Left forelimb (tissue), 1 donor: ENCODE results near the gene OGFR.

Source experiments
- DNase-seq: peaks from one replicate; pipeline ENCODE4 v3.0.0-alpha.2; 2018; ENCODE audit warnings: low spot score

The OGFR gene

DNA sequence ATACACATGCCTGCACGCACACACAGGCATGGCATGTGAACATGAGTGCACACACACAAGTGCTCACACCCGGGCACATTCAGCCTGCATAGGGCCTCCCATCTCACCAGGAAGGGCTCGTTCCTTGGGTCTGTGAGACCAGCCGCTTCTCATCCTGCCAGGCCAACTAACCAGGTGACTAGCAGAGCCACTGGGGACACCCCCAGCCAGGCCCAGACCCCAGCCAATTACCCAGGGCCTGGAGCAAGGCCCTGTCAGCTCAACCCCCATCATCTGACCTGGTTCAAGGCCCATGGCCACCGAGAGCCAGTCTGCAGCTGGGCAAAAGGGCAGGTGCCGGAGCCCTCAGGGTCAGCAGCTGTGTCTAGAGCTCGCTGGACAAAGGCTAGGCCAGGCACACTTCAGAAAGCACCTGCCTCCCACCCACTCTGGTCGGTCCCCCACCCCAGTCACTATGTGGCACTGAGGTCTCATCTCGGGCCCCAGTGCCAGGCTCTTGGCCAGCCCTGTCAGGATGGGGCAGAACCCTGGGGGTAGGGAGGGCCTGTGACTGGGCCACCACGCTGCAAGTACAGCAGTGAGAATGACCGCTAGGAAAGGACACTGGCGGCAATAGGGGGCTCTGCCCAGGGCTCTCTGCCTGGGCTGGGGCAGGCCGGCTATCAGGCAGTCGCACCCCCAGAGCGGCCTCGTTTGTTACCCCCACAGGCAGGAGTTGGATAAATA lies 35.1 kb upstream of the OGFR start:
- no peak for DNase-seq

DNA sequence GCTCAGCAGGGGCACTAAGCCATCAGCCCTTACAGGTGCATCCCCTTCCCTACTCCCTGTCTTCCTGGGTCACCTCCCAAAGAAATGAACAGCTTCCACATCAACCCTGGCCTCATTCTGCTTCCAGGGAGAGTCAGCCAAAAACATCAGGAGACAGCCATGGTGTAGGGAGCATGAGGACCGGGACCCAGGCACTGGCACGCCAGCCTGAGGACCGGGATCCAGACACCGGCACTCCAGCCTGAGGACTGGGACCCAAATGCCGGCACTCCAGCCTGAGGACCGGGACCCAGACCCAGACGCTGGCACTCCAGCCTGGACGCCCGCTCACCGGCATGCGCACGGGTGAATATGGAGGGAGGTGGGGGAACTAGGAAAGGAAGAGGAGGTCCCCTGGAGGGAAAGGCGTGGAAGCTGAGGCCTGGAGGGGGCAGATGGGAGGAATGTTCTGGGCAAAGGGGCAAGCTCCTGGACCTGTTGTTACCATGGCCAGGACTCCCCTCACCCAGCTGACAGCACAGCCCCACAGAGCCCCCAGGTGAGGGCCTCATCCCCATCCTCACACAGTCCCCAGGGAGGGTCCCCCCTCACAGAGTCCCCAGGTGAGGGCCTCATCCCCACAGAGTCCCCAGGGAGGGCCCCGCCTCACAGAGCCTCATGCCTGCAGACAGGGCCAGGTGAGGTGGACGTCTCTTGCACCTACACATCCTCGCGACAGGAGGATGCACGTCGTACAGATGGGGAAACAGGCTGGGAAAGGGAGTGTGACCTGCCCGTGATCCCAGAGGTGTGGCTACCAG lies 34.3 kb upstream of the OGFR start:
- no peak for DNase-seq

DNA sequence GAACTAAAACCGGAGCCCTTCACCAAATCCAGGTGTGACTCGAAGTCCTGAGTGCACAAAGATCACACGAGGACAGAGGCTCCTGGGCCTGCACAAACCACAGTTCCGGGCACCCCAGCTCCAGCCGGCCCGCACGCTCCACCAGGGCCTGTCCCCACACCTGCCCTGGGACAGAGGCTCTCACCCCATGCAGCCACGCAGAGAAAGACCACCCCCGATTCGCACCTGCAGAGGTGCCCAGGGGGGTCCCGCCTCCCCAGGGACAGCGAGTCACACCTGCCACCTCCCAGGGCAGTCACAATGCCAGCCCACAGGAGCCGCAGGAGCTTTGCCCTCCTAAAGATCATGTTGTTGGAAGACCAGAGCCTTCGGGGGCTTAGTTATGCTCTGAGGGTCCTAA lies 33.7 kb upstream of the OGFR start:
- DNase-seq, result no peak

DNA sequence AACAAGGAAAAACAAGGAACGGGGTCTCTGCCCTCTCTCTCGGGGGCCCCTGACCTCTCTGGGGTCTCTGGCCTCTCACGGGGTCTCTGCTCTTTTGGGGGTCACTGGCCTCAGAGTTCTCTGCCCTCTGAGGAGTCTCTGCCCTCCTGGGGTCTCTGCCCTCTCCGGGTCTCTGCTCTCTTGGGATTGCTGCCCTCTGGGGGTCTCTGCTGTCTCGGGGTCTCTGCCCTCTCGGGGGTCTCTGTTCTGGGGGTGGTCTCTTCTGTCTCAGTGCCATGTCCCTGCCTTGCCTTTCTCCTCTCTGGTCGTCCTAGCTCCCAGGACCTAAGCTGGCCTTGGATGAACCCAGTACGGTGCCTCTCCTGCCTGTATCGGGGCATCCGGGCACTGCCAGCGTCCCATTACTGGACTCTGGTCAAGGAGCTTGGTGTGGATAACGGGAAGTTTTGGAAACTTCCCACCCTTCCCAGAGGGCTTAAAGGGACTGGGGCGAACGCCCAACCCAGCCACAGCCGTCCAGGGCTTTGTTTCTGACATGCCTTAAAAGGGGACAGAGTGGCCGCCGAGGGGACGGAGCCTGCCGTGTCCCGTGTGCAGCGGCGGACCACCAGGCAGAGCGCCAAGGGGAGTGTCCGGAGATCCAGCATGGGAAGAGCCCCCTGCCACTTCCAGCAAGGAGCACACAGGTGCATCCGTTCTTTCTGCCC lies 33.1 kb upstream of the OGFR start:
- DNase-seq, result no peak

DNA sequence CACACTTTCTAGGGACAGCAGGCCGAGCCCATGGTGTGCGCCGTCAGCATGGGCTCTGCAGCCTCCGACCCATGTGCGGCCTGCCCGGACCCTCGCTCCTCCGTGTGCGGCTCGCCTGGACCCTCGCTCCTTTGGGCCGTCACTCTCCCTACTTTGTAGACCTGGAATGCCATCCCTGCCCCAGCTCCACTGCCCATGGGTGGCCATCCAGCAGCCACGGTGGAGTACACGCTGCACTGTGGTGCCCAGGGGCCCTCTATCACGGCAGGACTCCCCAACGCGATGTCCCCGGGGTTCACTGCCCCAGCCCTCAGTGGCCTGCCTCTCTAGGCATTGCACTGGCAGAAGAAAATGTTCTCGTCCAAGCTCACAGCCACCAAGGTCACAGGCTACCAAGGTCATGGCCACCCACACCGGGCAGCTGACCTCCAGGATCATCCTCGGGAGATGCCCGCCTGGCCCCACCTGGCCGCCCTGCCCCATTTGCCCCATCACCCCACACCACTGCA lies 32.5 kb upstream of the OGFR start:
- no peak for DNase-seq

DNA sequence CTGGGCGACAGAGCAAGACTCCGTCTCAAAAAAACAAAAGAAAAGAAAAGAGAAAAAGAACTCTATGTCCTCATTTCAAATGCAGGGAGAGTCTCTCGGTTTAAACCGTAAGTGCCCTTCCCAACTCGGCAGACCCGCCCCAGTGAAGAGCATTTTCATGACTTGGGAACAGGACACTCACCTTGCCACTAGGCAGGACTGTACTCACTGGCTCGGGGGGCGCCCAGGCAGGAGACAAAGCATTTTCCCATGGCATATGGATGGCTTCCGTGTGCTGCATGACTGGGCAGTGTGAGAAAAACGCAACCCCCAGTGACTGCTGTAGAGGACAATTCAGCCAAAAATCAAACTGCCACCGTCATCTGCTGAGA lies 32.0 kb upstream of the OGFR start:
- DNase-seq, result no peak

DNA sequence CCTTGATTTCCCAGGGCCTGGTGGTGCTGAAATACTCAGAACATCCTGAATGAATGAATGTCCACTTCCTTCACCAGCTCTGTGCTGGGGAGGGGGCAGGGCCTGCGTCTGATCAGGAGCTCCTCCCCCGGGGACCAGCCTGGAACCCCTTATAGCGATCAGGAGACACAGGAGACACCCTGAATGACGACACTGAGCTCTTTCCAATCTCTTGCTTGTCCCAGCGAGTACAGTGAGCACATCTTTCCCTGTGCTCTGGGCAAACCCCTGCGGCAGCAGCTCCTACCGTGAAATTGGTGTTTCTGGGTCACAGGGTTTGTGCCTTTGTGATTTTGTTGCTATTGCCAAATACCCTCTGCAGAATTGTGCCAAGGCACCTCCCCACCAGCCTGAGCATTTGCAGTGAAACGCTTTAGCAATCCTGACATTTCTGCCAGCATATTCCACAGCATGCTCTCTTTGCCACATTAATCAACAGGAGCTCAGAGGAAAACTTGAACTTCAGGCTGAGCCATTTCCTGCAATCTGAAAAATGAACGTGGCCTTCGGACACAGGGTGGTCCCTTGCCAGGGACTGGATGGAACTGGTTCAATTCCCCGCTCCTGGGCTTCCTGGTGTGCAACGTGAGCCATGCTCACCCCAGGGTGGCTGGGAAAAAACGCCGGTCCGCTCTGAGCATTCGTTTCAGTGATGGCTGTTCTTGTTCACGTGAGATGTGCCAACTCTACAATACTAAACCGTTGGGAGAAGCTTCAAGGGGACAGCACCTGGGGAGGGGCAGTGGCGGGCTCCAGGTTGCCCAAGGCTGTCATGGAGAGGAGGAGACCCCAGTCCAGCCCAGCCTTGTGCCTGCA lies 31.4 kb upstream of the OGFR start:
- DNase-seq, result no peak

DNA sequence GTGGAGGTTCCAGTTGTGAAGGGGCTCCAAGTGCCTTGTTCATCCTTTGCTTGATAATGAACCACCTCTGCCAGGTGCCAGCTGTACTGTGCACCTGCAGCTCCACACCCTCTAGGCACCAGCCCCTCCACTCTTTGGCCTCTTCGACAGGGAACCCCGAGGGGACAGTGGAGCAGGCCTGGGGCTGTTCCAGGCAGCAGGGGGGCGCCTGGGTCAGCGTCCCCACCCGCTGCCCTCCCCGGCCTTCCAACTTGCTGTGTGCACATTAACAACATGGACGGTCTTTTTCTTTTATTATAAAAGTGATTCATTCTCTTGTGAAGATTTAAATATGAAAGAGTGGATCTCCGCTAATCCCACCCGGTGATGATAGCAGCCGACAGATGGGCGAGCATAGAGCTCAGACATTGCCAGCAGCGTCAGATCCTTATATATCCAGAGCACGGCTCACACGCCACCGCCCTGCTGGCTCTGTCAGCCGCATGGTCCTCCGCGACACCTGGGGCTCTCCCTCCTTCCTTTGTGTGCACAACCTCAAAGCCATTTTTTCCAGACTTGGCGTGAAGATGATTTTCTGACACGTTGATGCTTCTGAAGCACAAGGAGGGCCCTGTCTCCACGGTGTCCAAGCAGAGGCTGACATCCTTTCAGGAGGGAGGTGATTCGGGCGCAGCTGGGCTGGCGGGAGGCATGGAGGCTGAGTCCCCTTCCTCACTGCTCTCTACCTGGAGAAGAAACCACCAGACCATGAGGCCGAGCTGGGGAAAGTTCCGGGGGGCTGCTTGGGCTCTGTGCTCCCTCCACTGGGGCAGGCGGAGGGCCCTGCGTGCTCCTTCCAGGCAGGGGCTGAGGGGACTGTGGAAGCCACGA lies 30.6 kb upstream of the OGFR start:
- DNase-seq, result no peak

DNA sequence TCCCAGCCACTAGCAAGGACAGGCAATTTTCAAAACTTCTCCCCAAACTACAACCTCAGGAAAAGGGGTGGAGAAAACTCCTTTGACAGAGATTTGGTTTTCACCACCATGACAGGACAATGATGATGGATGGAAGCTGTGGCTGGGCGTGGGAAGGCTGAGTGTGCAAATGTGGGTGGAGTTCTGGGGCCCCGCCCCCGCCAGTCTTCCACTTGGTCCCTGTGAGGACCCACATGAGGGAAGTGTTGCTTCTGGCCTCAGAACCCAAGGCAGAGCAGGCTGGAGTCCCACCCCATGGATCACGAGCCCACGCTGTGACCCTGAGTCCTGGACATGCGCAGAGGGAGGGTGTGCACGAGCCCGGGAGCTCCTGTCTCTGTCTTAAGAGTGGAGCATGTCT lies 29.9 kb upstream of the OGFR start:
- no peak for DNase-seq

DNA sequence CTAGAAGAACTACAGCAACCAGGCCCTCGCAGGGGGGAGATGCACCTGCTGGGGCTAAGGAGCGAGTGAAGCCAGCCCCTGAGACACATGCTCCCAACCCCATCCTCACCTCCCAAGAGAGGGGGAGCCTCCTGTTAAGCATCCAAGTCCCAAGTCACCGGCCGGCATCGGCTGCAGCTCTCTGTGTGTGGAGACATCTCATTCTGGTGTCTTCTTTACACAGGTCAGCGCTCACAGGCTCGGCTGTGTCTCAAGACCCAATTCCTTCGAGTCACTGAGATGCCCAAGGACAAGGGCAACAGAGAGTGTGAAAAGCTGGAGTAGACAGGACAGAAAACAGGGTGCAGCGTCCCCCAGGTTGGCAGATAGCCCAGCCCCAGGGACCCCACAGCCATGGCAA lies 29.4 kb upstream of the OGFR start:
- no peak for DNase-seq

DNA sequence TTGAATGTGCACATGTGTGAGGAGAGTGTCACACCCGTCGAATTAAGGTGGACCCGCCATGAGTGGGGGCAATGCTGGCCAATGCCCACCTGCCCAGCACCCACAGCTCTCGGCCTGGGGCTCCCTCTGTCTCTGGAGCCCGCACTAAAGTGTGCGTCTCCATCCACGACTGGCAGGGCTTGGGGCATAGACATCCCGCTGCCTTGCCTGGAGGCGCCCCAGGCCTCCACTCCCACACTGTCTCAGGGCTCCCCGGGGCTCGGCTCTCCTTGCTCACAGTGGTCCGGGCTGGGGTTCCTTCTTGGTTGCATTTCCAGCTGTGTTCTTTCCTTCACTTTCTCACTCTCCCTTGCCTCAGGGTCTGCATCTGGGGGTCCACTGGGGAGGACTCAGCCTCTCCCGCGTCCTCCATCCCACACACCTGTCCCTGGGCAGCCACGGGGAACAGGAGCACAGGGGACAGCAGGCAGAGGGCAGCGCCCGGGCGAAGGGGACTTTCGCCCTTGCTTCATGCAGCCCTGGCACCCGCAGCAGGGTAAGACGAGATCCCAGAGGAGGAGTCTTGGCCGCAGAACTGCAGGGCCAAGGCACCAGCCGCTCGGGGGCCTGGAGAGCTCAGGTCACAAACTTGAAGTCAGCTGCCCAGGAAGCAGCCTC lies 28.5 kb upstream of the OGFR start:
- DNase-seq, result no peak

DNA sequence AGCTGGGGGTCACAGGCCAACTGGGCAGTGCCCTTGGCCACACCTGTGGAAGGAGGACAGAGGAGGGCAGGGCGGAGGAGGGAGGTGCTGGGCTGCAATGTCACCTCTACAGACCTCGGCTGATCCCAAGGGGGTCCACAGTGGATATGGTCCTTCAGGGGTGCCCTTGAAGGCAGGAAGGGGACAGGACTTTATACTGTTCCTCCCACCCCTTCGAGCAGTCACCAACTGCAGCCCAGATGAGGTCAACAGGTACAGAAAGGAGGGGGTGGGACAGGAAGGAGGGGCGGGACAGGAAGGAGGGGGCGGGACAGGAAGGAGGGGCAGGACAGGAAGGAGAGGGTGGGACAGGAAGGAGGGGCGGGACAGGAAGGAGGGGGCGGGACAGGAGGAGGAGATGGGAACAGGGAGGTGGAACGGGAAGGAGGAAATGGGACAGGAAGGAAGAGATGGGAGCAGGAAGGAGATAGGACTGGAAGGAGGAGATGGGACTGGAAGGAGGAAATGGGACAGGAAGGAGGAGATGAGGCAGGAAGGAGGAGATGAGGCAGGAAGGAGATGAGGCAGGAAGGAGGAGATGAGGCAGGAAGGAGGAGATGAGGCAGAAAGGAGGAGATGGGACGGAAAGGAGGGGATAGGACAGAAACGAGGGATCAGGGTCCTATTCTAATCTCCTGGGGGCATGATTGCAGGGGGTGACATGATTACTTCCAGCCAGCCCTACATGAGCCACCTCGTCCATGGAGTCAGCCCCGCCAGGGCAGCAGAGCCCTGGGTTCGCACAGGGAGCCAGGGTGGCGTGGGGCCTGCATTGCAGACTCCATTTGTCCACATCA lies 27.7 kb upstream of the OGFR start:
- DNase-seq, result no peak

DNA sequence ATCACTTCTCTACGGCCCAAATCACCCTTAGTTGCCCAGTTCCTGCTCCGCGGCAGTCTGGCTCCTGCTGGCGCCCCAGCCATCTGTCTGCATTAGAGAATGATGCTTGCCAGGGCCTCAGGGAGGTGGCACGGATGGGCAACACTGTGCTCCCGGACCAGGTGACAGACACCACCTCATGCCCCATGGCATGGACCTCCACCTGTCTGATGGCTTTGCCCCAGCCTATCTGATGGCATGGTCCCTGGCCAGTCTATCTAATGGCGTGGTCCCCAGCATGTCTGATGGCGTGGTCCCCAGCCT lies 27.2 kb upstream of the OGFR start:
- no peak for DNase-seq

DNA sequence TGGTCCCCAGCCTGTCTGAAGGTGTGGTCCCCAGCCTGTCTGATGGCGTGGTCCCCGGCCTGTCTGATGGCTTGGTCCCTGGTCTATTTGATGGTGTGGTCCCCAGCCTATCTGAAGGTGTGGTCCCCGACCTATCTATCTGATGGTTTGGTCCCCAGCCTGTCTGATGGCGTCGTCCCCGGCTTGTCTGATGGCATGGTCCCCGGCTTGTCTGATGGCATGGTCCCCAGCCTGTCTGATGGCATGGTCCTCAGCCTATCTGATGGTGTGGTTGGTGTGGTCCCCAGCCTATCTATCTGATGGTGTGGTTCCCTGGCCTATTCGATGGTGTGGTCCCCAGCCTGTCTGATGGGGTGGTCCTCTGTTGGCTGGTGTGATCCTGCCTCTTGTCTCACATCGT lies 26.6 kb upstream of the OGFR start:
- DNase-seq, result no peak

DNA sequence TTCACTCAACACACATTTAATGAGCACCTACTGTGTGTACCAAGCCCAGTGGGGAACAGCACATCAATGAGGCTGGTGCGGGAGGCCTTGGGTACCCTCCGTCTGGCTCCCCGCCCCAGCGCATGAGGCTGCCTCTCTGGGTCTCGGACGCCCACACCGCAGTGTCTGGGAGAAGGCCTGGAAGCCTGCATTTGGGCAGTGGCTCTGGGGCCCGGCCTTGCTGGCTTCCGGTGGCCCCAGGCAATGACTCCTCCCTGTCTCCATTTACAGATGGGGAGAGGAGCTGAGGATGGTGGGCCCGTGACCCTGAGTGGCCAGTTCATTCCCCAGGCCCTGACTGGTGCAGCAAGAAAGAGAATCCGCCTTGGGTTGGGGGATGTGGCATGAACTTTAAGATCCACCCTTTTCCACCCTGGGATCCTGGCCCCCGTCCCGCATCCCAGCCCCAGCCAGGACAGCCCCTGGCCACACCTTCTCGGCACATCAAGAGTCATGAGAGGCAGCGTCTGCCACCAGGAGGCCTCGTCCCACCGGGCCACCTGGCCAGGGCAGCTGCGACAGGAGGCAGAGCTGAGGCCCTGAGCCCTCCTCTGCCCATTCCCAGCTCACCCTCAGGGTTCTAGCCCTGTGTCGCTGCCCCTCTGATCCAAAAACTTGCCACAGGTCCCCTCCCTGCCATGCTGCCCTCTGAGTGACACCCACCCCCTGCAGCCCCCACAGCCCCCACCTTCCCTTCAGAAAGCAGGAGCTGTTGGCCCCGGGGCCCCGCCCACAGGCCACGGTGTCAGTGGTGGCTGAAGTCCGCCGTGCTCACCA lies 25.8 kb upstream of the OGFR start:
- DNase-seq, result no peak

DNA sequence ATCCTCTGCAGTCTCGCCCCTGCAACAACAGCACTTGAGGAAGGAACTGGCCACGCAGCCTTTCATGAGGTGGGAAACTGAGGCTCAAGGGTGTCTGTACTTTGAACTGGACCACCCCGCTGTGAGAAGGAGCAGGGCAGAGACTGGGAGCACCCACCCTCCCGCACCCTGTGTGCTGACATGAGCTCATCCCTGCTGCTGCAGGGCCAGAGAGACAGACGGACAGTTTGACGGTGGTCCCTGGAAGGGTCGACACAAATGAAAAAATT lies 25.3 kb upstream of the OGFR start:
- DNase-seq, result no peak

DNA sequence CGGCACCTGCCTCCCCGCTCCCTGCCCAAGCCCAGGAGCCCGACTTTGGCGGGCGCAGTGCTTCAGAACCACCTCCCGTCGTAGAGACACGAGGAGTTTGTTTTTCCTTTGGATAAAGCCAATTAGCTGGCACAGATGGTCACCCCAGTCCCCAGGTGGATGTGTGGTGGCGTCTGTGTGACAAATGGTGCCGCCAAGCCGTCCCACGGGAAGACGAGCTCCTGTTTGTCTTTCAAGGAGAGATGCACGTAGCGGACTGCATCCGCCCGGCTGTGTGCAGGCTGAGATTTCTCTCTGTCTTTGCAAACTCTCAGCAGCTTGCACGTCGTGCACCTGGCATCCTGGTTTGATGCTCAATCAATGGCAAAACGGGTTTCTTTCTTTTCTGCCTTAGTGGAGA lies 24.4 kb upstream of the OGFR start:
- no peak for DNase-seq

DNA sequence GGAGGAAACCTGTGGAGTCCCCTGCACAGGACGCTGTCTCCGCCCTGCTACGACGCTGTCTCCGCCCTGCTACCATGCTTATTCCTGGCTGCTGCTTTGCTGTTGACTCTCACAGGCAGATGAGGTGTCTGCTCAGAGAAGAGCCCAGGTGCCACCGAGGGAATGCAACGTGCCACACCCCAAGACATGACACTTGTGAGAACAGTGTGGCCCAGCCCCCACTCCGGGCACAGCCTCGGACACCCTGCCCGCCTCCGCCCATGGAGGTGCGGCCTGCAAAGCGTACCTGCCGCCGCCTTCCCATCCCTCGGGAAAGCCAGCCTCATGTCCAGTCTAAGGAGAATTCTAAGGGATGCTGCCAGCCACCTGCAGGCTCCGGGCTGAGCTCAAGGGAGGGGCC lies 23.9 kb upstream of the OGFR start:
- no peak for DNase-seq
